Fibroblast of skin of right quadriceps (primary cell): ENCODE results near the gene MKNK2.

ENCODE experiments used
- DNase-seq: peaks from one replicate; pipeline ENCODE4 v3.0.0-alpha.2; 2013

Gene MKNK2

GRCh38 chr19:2021453-2022140, 29.4 kb downstream of the MKNK2 start:
- DNase-seq, result no peak

DNA sequence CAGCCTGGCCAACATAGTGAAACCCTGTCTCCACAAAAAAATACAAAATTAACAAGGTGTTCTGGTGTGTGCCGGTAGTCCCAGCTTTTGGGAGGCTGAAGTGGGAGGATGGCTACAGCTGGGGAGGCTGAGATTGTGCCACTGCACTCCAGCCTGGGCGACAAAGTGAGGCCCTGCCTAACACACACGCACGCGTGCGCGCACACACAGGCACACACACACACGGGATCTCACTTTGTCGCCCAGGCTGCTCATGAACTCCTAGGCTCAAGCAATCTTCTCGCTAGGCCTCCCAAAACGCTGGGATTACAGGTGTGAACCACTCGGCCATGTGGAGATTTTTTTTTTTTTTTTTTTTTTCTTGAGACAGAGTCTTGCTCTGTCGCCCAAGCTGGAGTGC, 32.3 kb downstream of the MKNK2 start:
- DNase-seq, result no peak

GRCh38 chr19:2016041-2016807, 34.8 kb downstream of the MKNK2 start:
- peak; percentile 81 for DNase-seq

GRCh38 chr19:2015608-2015950, 35.5 kb downstream of the MKNK2 start, which contains the start of gene BTBD2:
BTBD2 (minus strand) TSS chr19:2015714; CDS start chr19:2015703, 11 bp downstream.
- peak; percentile 79 for DNase-seq

GRCh38 chr19:2014731-2015607, 36.1 kb downstream of the MKNK2 start:
- DNase-seq, result no peak

GRCh38 chr19:2014131-2014571, 36.9 kb downstream of the MKNK2 start:
- no peak for DNase-seq

- DNase-seq, result no peak
Observed at GRCh38 chr19:2013683-2013961, 37.4 kb downstream of the MKNK2 start.

DNA sequence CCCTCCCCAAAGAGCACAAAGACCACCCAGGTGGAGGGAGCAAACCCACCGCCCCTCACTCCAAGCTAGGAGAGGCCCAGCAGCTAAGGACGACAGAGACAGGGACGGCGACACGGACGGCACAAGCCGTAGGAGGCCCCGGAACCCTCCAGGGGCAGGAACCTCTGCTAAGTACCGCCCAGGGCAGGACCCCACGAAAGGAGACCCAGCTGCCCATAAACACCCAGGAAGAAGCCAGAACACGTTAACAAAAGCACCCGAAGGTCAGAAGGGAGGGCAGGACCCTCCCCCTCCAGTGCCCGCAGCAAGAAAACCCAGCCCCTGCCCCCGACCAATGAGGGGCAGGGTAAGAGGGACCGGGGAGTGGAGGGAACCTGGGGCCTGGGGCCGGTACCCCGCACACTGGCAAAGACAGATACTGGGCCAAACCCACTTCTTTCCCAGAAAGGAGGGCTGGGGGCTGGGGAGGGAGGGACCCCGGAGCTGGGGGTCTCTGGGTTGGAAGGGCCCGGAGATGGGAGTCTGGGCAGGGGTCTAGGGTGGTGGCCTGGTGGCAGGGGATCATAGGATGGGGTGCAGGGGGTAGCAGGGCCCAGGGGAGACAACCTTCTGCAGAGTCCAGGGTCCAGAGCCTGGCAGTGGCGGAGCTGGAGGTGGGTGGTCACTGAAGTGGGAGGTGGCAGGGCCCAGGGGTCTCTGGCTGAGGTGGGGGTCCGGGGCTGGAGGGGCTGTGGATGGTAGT, 37.9 kb downstream of the MKNK2 start:
- DNase-seq, result no peak

DNA sequence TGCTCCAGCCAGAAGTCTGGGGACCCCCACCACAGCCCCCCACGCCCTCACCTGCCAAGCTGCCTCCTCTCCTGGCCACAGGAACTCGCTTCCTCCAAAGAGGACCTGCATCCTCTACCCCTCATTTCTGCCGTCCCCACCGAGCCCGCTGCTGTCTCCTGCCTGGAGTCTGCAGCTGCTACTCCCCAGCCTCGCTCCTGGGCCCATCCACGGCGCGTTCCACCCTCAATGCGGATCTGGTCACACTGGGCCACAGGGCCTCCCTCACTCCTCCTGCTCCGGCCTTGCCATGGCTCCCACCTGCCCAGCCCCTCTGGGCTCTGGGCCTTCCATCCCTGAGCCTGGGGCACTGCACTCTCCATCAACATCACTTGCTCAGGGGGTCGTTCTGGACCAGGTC, 39.9 kb downstream of the MKNK2 start:
- DNase-seq, result no peak

DNA sequence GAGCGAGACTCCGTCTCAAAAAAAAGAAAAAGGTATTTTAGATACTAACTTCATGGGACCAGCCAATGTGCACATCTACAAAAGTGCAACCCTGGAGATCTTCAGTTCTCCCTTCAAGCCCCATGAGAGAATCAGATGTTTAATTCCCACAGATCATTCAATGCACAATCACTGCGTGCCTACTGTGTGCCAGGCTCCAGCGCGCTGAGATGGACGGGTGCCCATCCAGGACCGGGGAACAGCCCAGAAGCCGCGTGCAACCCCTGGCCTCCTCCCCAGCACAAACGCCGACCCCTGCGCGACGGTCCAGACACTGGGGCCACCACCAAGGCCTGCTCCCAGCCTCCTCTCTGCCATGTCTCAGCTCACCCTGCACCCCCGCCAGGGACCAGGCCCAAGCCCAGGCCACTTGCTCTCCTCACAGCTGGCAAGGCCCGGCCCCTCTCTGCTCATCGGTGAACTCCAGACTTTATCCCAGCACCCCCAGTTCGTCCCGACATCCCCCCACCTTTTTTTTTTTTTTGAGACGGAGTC, 40.8 kb downstream of the MKNK2 start:
- DNase-seq, result no peak

DNA sequence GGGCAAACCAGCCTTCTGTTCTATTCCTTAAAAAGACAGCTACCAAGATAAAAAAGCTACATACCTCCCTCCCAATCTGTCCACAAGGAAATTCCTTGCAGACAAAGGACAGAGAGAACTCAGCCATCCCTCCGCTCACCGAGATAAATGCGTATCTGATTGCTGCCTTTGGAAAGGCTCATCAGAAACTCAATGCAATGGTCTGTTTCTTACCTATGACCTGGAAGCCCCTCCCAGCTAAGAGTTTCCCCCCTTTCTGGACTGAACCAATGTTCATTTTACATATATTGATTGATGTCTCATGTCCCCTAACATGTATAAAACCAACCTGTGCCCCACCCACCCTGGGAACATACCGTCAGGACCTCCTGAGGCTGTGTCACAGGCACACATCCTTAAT, 47.2 kb downstream of the MKNK2 start:
- DNase-seq, result no peak

DNA sequence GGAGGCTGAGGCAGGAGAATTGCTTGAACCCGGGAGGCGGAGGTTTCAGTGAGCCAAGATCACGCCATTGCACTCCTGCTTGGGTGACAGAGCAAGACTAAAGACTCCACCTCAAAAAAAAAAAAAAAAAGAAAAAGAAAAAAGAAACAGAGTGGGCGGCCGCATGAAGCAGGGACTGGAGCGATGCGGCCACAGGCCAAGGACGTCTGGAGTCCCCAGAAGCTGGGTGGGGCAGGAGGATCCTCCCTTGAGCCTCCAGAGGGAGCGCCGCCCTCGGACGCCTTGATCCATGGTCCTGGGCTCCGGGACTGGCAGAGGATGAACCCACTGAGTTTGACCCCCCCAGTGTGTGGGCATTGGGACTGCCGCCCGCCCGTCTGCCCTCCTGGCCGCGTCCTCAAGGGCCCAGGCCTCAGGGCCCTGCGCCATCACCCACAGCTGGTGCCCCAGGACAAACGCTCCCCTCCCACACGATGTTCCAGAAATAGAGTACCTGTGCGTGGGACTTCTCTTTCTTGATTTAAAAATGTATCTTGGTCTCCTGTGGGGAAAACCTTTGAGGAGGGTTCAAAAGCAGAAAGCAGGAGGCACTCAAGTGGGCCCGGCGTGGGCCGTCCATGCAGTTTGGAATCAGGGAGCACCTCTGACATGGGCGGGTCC, 51.1 kb downstream of the MKNK2 start:
- DNase-seq, result no peak

DNA sequence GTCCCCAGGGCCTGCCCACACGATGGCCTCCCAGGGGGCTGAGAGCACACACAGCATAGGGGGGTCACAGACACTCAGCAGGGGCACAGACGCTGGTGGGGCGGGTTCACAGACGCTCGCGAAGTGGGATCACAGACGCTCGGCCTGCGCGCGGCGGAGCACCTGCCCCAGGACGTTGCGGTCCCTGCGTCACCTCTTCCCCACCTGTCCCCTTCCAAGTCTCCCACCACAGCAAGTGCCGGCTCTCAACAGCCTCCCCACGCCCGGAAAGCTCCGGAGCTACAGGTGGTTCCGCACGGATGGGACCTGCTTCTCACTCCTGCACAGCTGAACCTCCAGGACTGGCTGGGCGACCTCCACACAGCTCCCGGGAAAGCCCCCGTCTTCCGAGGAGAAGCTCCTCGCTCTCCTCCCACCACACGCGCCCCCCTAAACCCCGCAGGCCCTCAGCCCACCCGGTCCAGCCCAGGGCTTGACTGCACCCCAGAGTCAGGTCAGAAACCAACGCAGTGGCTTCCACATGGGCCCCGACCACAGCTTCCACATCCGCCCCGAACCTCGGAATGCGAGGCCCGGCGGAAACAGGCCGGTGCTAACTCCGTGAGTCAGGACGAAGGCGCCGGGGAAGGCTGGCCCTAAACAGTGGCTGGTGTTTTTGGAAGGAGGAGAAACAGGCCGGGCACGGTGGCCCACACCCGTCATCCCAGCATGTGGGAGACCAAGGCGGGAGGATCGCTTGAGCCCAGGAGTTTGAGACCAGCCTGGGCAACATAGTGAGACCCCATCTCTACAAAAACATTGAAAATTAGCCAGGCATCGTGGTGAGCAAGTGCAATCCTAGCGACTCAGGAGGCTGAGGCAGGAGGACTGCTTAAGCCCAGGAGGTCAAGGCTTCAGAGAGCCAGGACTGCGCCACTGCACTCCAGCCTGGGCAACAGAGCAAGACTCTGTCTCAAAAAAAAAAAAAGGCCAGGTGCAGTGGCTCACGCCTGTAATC, 52.0 kb downstream of the MKNK2 start:
- DNase-seq, result no peak

GRCh38 chr19:1997353-1998233, 53.5 kb downstream of the MKNK2 start:
- DNase-seq, result no peak

- DNase-seq, result no peak
Observed at GRCh38 chr19:1992759-1993260, 58.2 kb downstream of the MKNK2 start.

- no peak for DNase-seq
Observed at GRCh38 chr19:1991018-1991913, 59.8 kb downstream of the MKNK2 start.

DNA sequence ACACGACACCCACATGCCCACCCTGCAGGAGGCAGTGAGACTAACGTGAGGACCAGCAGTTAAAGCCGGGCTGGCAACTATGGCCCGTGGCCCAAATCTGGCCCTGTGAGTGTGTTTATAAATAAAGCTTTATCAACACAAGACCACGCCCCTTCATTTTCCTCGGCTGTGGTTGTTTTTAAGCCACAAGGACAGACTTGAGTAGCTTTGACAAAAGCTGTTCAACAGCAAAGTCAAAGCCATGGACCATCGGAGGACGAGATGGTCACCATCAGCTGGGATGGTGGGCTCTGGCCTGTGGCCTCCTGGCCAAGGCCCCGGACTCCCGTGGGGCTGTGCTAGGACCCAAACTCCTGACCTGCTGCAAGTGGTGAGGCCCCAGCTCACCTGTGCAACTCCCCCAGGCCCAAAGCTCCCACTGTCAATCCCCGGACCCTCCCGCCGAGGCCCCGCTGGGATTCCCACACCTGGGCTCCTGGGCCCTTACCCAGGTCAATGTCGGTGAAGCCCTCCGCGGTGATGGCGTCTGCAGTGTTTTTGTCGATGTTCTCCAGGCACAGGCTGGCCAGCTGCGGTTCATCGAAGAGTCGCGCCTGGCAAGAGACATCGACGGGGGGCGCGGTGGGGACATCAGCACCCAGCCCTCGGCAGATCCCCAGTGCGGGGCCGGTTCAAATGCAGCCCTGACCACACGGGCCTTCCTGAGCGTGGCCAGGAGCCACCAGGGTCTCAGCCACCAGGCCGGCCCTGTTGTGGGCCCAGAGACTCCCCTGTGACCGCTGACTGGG, 60.6 kb downstream of the MKNK2 start:
- DNase-seq, result no peak
